ENCODE data around the gene RNF13.

DNA sequence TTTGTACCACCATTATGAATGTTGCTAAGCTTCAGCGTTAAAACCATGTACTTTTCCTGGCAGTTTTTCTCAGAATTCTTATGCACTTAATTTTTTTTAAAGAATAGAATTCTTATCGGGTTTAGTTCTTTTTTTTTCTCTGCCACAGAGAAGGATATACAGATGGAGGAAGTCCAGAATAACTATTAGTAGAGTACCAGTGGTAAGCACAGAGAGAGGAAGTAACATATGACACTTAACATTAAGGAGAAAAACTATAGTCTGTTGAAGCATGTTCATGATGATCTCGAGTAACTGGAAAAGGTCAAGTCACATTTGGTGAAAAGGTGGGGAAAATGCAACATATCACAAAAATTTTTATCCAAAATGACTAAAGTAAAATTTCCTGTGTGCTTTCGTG lies 68.9 kb downstream of the RNF13 start:
- TF ChIP-seq, protein P1, sequence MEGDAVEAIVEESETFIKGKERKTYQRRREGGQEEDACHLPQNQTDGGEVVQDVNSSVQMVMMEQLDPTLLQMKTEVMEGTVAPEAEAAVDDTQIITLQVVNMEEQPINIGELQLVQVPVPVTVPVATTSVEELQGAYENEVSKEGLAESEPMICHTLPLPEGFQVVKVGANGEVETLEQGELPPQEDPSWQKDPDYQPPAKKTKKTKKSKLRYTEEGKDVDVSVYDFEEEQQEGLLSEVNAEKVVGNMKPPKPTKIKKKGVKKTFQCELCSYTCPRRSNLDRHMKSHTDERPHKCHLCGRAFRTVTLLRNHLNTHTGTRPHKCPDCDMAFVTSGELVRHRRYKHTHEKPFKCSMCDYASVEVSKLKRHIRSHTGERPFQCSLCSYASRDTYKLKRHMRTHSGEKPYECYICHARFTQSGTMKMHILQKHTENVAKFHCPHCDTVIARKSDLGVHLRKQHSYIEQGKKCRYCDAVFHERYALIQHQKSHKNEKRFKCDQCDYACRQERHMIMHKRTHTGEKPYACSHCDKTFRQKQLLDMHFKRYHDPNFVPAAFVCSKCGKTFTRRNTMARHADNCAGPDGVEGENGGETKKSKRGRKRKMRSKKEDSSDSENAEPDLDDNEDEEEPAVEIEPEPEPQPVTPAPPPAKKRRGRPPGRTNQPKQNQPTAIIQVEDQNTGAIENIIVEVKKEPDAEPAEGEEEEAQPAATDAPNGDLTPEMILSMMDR (conservative IDR thresholded peaks at IDR 0.05 in 1 of 2, IDR thresholded peaks at IDR 0.05 in 1 of 2; ENCODE audit: extremely low read depth in 1 of 2, insufficient read depth in 1 of 2, low read depth in 1 of 2, low read length in 2 of 2), result no peak
- TF ChIP-seq EZH2 (IDR thresholded peaks at IDR 0.05; ENCODE audit: borderline replicate concordance, low read length), result no peak

All from mammary epithelial cell (primary cell).